Keratinocyte (primary cell): ENCODE data around the gene TBC1D20. TPM values are rescaled to one million over a fixed set of nuclear protein-coding genes. Genes with fewer than 3 reads are reported as not detected.

Experiments used
- DNase-seq: peaks from one replicate; pipeline ENCODE4 v3.0.0-alpha.2; 2011; ENCODE audit warnings: low read depth, missing footprints, low spot score
- FAIRE-seq: peaks from 2 replicates; lab custom pipeline; 2011; peaks lifted over from hg19 to GRCh38; lab: Jason Lieb, UNC
- H2AFZ ChIP-seq: 2 replicates; pipeline ENCODE4 v1.6.0; 2012; ENCODE audit warnings: low read length, control low read depth, inconsistent platforms; ENCODE audit not compliant: control insufficient read depth
- H3K27ac ChIP-seq: 2 replicates; pipeline ENCODE4 v1.5.1; 2011; ENCODE audit warnings: low read length; ENCODE audit not compliant: control insufficient read depth, insufficient read depth
- H3K27me3 ChIP-seq: 3 replicates; pipeline ENCODE4 v1.6.0; 2011; ENCODE audit warnings: low read length; ENCODE audit not compliant: control insufficient read depth, insufficient read depth; ENCODE audit errors: extremely low read depth
- H3K36me3 ChIP-seq, 2 experiments: 2 replicates in 1 of 2; 3 replicates in 1 of 2; pipeline ENCODE4 v1.5.1; 2011; ENCODE audit warnings: low read length in 2 of 2, mild to moderate bottlenecking in 1 of 2; ENCODE audit not compliant: control insufficient read depth in 2 of 2, insufficient read depth in 2 of 2; ENCODE audit errors: extremely low read depth in 1 of 2
- H3K4me1 ChIP-seq: 3 replicates; pipeline ENCODE4 v1.5.1; 2011; ENCODE audit warnings: low read length; ENCODE audit not compliant: control insufficient read depth, insufficient read depth; ENCODE audit errors: extremely low read depth
- H3K4me2 ChIP-seq: 3 replicates; pipeline ENCODE4 v1.6.0; 2011; ENCODE audit warnings: low read depth, low read length; ENCODE audit not compliant: control insufficient read depth, insufficient read depth; ENCODE audit errors: extremely low read depth
- H3K4me3 ChIP-seq, 3 experiments: fragments of 200-600 bp in 1 of 3; sonication (generic) in 1 of 3; 2 replicates in 2 of 3; 3 replicates in 1 of 3; pipeline ENCODE4 v1.5.1; 2011 to 2016; ENCODE audit warnings: low read length in 3 of 3, mild to moderate bottlenecking in 3 of 3, control low read depth in 2 of 3, inconsistent platforms in 1 of 3, low read depth in 1 of 3, mixed read lengths in 1 of 3, mixed run types in 1 of 3, moderate library complexity in 1 of 3; ENCODE audit not compliant: control insufficient read depth in 2 of 3, insufficient read depth in 2 of 3; ENCODE audit errors: extremely low read depth in 1 of 3
- H3K79me2 ChIP-seq: 2 replicates; pipeline ENCODE4 v1.6.0; 2012; ENCODE audit warnings: low read length; ENCODE audit not compliant: control insufficient read depth, insufficient read depth
- H3K9ac ChIP-seq: 3 replicates; pipeline ENCODE4 v1.6.0; 2011; ENCODE audit warnings: low read length; ENCODE audit not compliant: control insufficient read depth, insufficient read depth; ENCODE audit errors: extremely low read depth
- H3K9me1 ChIP-seq: 3 replicates; pipeline ENCODE4 v1.6.0; 2011; ENCODE audit warnings: low read length; ENCODE audit not compliant: control insufficient read depth, insufficient read depth; ENCODE audit errors: extremely low read depth
- H3K9me3 ChIP-seq: 2 replicates; pipeline ENCODE4 v1.5.1; 2012; ENCODE audit warnings: low read depth, low read length; ENCODE audit not compliant: control insufficient read depth
- H4K20me1 ChIP-seq: 3 replicates; pipeline ENCODE4 v1.6.0; 2011; ENCODE audit warnings: low read length; ENCODE audit not compliant: control insufficient read depth, insufficient read depth; ENCODE audit errors: extremely low read depth
- EZH2 ChIP-seq: IDR thresholded peaks from one replicate; pipeline ENCODE4 v1.6.1; 2012; ENCODE audit warnings: inconsistent platforms, mild to moderate bottlenecking, low read length, moderate library complexity
- dilution Hi-C: fragments of 300-500 bp; cut with MboI; formaldehyde crosslinking; loops from one replicate; pipeline ENCODE4 v1.7.0; 2020; ENCODE audit warnings: low sequenced_read_pairs; ENCODE audit not compliant: extremely low pct_ligation_motif_present
- polyA plus RNA-seq, 5 experiments: library from polyadenylated mRNA; depleted of rRNA in 3 of 5; stranded (reverse) in 3 of 5; stranded (forward) in 1 of 5; unstranded in 1 of 5; fragments of >200 nt; gene quantifications; 1 replicate in 1 of 5; 2 replicates in 3 of 5; 3 replicates in 1 of 5; pipeline versions ENCODE4 v1.2.1 to v1.2.3, GENCODE V29; 2011 to 2012; ENCODE audit warnings: missing spikeins in 2 of 5, low read depth in 1 of 5, low replicate concordance in 1 of 5
- TF ChIP-seq, protein P1 (sequence below), 3 experiments: IDR thresholded peaks in 1 of 3; conservative IDR thresholded peaks in 1 of 3; optimal IDR thresholded peaks in 1 of 3; 2 replicates in 2 of 3; 3 replicates in 1 of 3; pipeline versions ENCODE3 to v1.5.1; 2011; ENCODE audit warnings: low read length in 3 of 3, mild to moderate bottlenecking in 3 of 3, moderate library complexity in 2 of 3, control low read depth in 1 of 3, inconsistent platforms in 1 of 3; ENCODE audit not compliant: insufficient read depth in 2 of 3; ENCODE audit errors: extremely low read depth in 1 of 3

The TBC1D20 gene
- polyA plus RNA-seq, 1 donor (not counting 4 experiments of a cell fraction or from before 2014, with no cell fraction given) = 24.5 TPM

DNA sequence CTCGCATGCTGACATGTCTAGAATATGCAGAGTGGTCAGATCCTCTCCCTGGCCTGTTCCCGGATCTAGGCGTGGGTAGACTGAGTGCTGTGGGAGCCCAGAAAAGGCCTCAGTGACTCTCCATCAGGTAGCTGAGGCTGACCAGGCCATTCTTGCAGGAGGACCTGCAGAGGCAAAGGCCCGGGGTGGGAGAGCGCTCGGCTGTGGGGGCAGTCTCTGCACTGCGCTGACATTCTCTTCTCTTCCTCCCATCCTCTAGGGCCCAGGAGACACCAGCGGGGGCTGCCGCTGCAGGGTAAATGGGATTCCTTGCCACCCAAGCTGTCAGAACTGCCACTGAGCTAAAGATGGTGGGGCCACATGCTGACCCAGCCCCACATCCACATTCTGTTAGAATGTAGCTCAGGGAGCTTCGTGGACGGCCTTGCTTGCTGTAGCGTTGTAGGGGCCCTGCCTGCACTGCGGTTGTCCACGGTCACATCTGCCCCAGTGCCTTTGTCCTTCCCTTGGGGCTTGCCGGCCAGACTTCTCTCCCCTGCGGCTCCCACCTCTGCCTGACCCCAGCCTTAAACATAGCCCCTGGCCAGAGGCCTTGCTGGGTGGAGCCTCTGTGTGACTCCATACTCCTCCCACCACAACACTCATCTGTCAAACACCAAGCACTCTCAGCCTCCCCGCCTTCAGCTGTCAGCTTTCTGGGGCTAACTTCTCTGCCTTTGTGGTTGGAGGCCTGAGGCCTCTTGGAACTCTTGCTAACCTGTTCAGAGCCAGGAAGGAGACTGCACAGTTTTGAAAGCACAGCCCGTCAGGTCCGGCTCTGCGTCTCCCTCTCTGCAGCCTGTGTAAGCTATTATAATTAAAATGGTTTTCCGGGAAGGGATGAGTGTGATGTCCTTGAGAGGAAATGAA, 32.0 kb downstream of the TBC1D20 start:
- no peaks in the 10 kb centered on the region for H3K79me2 ChIP-seq
- peaks cover 36 to 51% of the 10 kb centered on the region in 2 experiments for H3K36me3 ChIP-seq
- DNase-seq (no peak), FAIRE-seq (no peak)
- H4K20me1 ChIP-seq = peaks cover 4% of the 10 kb centered on the region
- H3K4me2 ChIP-seq = no peak overlapping the region
- no peak overlapping the region for H2AFZ ChIP-seq
- no peak overlapping the region for H3K9ac ChIP-seq
- H3K27ac ChIP-seq = no peak overlapping the region
- H3K27me3 ChIP-seq = no peaks in the 10 kb centered on the region
- no peaks in the 10 kb centered on the region for H3K9me1 ChIP-seq
- no peaks in the 10 kb centered on the region for H3K9me3 ChIP-seq
- peaks cover 5% of the 10 kb centered on the region for H3K4me1 ChIP-seq
- dilution Hi-C loops = no loop called here
- no peak overlapping the region for H3K4me3 ChIP-seq
- TF ChIP-seq EZH2 = no peak
- TF ChIP-seq, protein P1, sequence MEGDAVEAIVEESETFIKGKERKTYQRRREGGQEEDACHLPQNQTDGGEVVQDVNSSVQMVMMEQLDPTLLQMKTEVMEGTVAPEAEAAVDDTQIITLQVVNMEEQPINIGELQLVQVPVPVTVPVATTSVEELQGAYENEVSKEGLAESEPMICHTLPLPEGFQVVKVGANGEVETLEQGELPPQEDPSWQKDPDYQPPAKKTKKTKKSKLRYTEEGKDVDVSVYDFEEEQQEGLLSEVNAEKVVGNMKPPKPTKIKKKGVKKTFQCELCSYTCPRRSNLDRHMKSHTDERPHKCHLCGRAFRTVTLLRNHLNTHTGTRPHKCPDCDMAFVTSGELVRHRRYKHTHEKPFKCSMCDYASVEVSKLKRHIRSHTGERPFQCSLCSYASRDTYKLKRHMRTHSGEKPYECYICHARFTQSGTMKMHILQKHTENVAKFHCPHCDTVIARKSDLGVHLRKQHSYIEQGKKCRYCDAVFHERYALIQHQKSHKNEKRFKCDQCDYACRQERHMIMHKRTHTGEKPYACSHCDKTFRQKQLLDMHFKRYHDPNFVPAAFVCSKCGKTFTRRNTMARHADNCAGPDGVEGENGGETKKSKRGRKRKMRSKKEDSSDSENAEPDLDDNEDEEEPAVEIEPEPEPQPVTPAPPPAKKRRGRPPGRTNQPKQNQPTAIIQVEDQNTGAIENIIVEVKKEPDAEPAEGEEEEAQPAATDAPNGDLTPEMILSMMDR (optimal IDR thresholded peaks at IDR 0.05 in 1 of 3, IDR thresholded peaks at IDR 0.05 in 1 of 3, conservative IDR thresholded peaks at IDR 0.05 in 1 of 3; ENCODE audit: extremely low read depth in 1 of 3, insufficient read depth in 2 of 3, low read length in 3 of 3) = no peak

DNA sequence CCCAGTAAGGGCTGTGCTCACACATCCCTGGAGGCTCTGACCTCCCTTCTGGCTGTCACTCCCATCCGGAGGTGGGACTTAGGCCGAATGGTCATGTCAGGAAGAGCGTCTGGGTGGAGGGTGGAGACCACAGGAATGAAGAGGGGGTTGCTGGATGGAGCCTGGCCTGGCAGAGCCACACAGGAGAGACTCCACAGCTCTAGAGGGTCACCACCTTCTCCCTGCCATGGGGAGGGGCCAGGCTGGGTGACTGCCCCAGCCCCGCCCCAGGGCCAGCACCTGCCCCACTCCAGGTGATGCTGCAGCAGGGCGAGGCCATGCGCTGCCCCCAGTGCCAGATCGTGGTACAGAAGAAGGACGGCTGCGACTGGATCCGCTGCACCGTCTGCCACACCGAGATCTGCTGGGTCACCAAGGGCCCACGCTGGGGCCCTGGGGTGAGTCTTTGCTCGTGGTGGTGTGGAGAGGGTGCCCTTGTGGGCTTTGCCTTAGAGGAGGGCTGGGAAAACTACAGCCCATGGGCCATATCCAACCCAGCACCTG, 33.6 kb downstream of the TBC1D20 start:
- no peaks in the 10 kb centered on the region for H3K27me3 ChIP-seq
- H3K9ac ChIP-seq = no peak overlapping the region
- H3K9me3 ChIP-seq = no peaks in the 10 kb centered on the region
- H3K4me3 ChIP-seq = no peak overlapping the region
- H3K27ac ChIP-seq = no peak overlapping the region
- H4K20me1 ChIP-seq = peaks cover 7% of the 10 kb centered on the region
- FAIRE-seq (no peak), DNase-seq (no peak)
- H2AFZ ChIP-seq = no peak overlapping the region
- H3K36me3 ChIP-seq = peaks cover 41 to 66% of the 10 kb centered on the region in 2 experiments
- peaks cover 3% of the 10 kb centered on the region for H3K4me1 ChIP-seq
- H3K79me2 ChIP-seq = no peaks in the 10 kb centered on the region
- no peak for TF ChIP-seq EZH2
- H3K4me2 ChIP-seq = no peak overlapping the region
- dilution Hi-C loops = no loop called here
- H3K9me1 ChIP-seq = no peaks in the 10 kb centered on the region
